GM10847 (cell line): Measurements from ENCODE around the gene NPB.

Experiments
- POLR2A ChIP-seq: IDR thresholded peaks from 2 replicates; pipeline ENCODE4 v1.6.1; 2011; ENCODE audit not compliant: insufficient read length; ENCODE audit errors: extremely low read depth

The NPB gene

GRCh38 chr17:81902653-81903414, 796 bp downstream of the NPB start:
- no peak for TF ChIP-seq POLR2A

- TF ChIP-seq POLR2A, result no peak
Observed at GRCh38 chr17:81903415-81903831, 1.4 kb downstream of the NPB start.

- TF ChIP-seq POLR2A, result no peak
Observed at GRCh38 chr17:81903896-81904599, 2.0 kb downstream of the NPB start.

- no peak for TF ChIP-seq POLR2A
Observed at GRCh38 chr17:81904600-81905423, 2.8 kb downstream of the NPB start.

- TF ChIP-seq POLR2A, result no peak
Observed at GRCh38 chr17:81905424-81905875, 3.4 kb downstream of the NPB start.

GRCh38 chr17:81905993-81906392, 4.0 kb downstream of the NPB start:
- TF ChIP-seq POLR2A, result no peak

- no peak for TF ChIP-seq POLR2A
Observed at GRCh38 chr17:81906476-81907218, 4.6 kb downstream of the NPB start.

- TF ChIP-seq POLR2A, result no peak
Observed at GRCh38 chr17:81907219-81908145, 5.4 kb downstream of the NPB start.

- no peak for TF ChIP-seq POLR2A
Observed at GRCh38 chr17:81908793-81909192, 6.8 kb downstream of the NPB start.

GRCh38 chr17:81909231-81909630, 7.2 kb downstream of the NPB start:
- no peak for TF ChIP-seq POLR2A

- TF ChIP-seq POLR2A, result no peak
Observed at GRCh38 chr17:81909966-81910839, 8.2 kb downstream of the NPB start.

- TF ChIP-seq POLR2A, result no peak
Observed at GRCh38 chr17:81910840-81911276, 8.8 kb downstream of the NPB start.

- TF ChIP-seq POLR2A, result peak; percentile 54
Observed at GRCh38 chr17:81911277-81911961, 9.4 kb downstream of the NPB start, which contains the start of gene PCYT2. Gene PCYT2, minus strand, starts transcription at chr17:81911399. Its CDS starts 44 bp downstream, at chr17:81911355.

GRCh38 chr17:81911969-81912368, 9.9 kb downstream of the NPB start:
- no peak for TF ChIP-seq POLR2A
